Parietal lobe (tissue), 1 donor: ENCODE results near the gene MACROH2A2. TPM values are rescaled to one million over a fixed set of nuclear protein-coding genes. Genes with fewer than 3 reads are reported as not detected.

Experiments
- total RNA-seq: library from RNA; depleted of rRNA; stranded (reverse); fragments of >200 nt; gene quantifications from one replicate; pipeline ENCODE4 v1.2.3, GENCODE V29; 2014

The MACROH2A2 gene
- total RNA-seq: 34.7 TPM

GRCh38 chr10:70052462-70053217 is at the start of gene MACROH2A2:
TSS of gene MACROH2A2 (plus strand) at chr10:70052846. CDS start at chr10:70075659, 22,813 bp downstream.

DNA sequence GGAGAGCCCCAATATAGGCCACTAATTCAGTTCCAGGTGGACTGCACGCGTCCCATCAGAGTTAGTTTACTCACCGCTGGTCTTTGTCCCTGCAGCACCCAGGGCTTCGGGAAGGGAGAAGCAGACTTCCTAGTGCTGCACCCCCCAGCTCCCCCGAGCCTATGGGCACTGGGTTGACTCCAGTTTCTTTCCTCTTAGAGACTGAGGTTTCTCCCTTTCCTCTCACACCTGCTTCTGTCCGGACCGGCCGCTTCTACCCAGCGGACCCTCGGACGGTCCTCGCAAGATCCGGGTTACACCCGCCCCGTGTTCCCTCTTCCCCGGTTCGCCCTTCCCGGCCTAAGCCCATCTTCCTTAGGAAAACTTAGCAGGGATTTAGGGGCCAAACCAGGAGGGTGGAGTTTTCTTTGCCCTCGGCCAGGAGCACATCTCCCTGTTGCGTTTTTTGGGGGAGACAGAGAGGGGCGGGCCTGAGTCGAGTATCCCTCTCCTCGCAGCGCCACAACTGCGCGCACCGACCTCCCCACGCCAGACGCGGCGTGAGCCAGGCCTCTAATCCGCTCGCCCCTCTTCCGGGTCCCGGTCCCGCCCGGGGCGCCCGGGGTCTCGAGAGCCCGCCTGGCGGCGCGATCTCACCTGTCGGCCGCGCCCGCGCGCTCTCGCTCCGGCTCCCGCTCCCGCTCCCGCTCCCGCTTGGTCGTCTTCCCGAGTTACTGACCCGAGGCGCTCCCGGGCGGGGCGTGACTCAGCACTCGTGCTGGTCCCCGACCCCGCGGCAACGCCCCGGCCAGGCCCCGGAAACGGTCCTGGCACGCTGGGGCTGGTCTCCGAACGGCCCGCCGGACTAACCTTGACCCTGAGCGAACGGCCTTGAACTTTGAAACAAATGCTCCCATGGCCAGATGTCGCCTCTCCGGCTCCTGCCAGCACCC is 79.7 kb downstream of the MACROH2A2 start, which contains the start of gene AIFM2:
TSS of gene AIFM2 (minus strand) at position 728 of the 932 bp plus-strand sequence. CDS start 8,741 bp downstream, outside the sequence.

GRCh38 chr10:70146489-70147258 is 94.0 kb downstream of the MACROH2A2 start, which contains the start of gene TYSND1:
TSS of gene TYSND1 (minus strand) at chr10:70146700. CDS start at chr10:70146586, 114 bp downstream.

Other genes starting within 250 kb of the MACROH2A2 start
- 6.3 TPM for gene AIFM2, start 80.0 kb downstream of the MACROH2A2 start, total RNA-seq
- 11.6 TPM for gene TYSND1, start 93.9 kb downstream of the MACROH2A2 start, total RNA-seq
- 110 TPM for gene SAR1A, start 117.7 kb downstream of the MACROH2A2 start, total RNA-seq
- gene PPA1, start 180.6 kb downstream of the MACROH2A2 start, total RNA-seq: 245 TPM
- 1.3 TPM for gene NPFFR1, start 231.2 kb downstream of the MACROH2A2 start, total RNA-seq